SK-N-SH treated with all-trans-retinoic acid at 6 μM for 48 hours (cell line): ENCODE data around the gene RABL2A.
"Not testable (repeated sequence)": the region's sequence is repeated elsewhere in the genome, so short reads cannot be mapped to it uniquely, and the experiment has no call there.

Experiments
- ARNTL ChIP-seq: fragments of 450-650 bp; formaldehyde crosslinking; IDR thresholded peaks from 2 replicates; pipeline ENCODE4 v1.5.0; 2020; ENCODE audit warnings: low read depth, mild to moderate bottlenecking, moderate library complexity, borderline replicate concordance
- TF ChIP-seq, protein P1 (sequence below): fragments of 250-450 bp; sonication (Bioruptor Pico); IDR thresholded peaks from 2 replicates; pipeline ENCODE4 v1.5.1; 2020; ENCODE audit warnings: low read depth, mild to moderate bottlenecking, moderate library complexity

DNA sequence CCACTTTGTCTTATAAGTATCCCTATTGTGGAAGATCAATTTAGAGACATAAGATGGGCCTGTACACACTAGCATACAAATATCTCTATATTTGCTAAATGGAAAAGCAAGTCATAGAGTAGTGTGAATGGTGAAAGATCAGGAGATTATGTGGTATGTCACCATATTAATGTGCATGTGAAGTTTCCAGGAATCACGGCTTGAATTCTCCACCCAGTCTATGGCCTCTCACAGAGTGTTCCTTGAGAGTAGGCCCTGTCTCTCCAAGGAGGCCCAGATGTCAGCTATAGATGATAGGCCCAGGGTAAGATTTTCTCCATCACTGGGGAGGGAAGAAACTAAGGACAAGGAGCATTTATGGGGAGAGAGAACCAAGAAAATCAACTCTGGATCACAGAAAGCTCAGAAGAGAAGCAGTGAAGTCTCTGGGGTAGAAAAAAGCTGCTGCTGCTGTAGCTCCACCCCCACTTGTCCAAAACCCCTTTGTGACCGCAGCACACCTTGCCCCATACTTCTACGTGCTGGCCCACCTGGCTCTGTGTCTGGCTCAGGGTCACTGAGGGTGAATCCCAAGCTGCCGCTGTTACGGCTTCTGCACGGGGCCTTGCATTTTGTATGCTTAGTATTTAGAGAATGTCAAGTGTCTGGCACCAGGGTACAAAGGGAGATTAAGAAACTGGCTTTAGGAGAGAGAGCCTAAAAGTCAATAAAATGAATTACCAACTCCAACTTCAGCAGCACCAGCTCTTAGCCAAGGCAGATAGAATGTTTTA is 37.9 kb downstream of the RABL2A start:
- TF ChIP-seq, protein P1, sequence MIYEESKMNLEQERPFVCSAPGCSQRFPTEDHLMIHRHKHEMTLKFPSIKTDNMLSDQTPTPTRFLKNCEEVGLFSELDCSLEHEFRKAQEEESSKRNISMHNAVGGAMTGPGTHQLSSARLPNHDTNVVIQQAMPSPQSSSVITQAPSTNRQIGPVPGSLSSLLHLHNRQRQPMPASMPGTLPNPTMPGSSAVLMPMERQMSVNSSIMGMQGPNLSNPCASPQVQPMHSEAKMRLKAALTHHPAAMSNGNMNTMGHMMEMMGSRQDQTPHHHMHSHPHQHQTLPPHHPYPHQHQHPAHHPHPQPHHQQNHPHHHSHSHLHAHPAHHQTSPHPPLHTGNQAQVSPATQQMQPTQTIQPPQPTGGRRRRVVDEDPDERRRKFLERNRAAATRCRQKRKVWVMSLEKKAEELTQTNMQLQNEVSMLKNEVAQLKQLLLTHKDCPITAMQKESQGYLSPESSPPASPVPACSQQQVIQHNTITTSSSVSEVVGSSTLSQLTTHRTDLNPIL (CRISPR knock-in tag) = not testable (repeated sequence)
- not testable (repeated sequence) for TF ChIP-seq ARNTL (CRISPR knock-in tag)
